ENCODE data around the gene PRICKLE3. TPM values are rescaled to one million over a fixed set of nuclear protein-coding genes. Genes with fewer than 3 reads are reported as not detected.
A peak's percentile ranks its signal among the peaks of the same experiment; 100 is the strongest.

PRICKLE3 gene
- total RNA-seq, 2 donors from 2014 or later: 7.5 to 13.2 TPM

DNA sequence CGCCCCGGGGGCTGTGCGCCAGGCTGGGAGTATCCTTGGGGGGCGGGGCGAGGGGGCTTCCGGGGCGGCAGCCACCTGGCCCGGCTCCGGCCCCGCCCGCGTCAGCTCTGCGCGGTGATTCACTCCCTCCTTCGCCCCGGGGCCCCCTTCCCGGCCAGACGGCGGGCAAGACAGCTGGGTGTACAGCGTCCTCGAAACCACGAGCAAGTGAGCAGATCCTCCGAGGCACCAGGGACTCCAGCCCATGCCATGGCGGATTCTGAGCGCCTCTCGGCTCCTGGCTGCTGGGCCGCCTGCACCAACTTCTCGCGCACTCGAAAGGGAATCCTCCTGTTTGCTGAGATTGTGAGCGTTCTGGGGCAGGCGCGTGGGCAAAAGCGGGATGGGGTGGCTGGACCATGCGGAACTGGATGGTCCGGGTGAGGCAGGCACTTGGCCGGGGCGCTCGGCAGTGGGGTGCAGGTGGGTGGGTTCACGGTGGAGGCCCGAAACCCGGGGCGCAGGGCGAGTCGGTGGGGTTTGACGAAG is 14.4 kb downstream of the PRICKLE3 start, which contains the start of gene PLP2:
PLP2 (plus strand) TSS at position 147 of the 528 bp plus-strand sequence; CDS start at position 250, 103 bp downstream.
- Histone ChIP-seq H3K27me3 (no peaks in the 10 kb centered on the region), H3K27ac (peak within 1 kb of the TSS; percentile 75 to 94 (median 85)), H3K4me1 (peaks cover 22% of the 10 kb centered on the region), H3K4me3 (peak within 1 kb of the TSS; percentile 7 to 36), H3K36me3 (replicated peaks in 1 of 2; ENCODE audit: insufficient read depth in 1 of 2, low read depth in 2 of 2) (no peaks in the 10 kb centered on the region), H3K9me3 (no peaks in the 10 kb centered on the region)
- DNase-seq (peak; percentile 53 to 71 (median 66)), ATAC-seq (peak; percentile 61)
- 1% methylated on average over 32 of the region's 46 CpGs; no CpG with 5 or more reads in 1 of the 2 donors for WGBS, 2 donors
- intact Hi-C loops (cut with DNase I): no loop called here
- peak; percentile 50 to 84 (median 72) for TF ChIP-seq POLR2A (IDR thresholded peaks at IDR 0.05)
- TF ChIP-seq, protein P1, sequence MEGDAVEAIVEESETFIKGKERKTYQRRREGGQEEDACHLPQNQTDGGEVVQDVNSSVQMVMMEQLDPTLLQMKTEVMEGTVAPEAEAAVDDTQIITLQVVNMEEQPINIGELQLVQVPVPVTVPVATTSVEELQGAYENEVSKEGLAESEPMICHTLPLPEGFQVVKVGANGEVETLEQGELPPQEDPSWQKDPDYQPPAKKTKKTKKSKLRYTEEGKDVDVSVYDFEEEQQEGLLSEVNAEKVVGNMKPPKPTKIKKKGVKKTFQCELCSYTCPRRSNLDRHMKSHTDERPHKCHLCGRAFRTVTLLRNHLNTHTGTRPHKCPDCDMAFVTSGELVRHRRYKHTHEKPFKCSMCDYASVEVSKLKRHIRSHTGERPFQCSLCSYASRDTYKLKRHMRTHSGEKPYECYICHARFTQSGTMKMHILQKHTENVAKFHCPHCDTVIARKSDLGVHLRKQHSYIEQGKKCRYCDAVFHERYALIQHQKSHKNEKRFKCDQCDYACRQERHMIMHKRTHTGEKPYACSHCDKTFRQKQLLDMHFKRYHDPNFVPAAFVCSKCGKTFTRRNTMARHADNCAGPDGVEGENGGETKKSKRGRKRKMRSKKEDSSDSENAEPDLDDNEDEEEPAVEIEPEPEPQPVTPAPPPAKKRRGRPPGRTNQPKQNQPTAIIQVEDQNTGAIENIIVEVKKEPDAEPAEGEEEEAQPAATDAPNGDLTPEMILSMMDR (IDR thresholded peaks at IDR 0.05): no peak

DNA sequence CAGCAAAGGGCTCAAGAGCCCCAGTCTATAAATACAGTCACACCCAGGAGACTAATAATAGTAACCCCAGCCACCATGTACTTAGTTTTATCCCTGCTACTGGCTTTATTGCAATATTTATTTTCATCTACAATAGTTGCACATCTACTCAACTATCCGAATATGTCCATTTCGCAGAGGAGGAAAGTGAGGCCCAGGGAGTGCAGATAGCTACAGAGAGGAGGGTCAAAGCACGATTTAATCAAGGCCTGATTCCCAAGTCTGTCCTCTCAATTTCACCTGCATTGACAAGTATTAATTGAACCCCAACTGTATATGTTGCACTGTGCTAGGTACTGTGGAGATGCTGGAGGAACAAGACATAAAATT is 18.4 kb downstream of the PRICKLE3 start:
- DNase-seq: no peak
- no peak for ATAC-seq
- peak overlapping the region; percentile 47 to 83 (median 80) for H3K27ac ChIP-seq

DNA sequence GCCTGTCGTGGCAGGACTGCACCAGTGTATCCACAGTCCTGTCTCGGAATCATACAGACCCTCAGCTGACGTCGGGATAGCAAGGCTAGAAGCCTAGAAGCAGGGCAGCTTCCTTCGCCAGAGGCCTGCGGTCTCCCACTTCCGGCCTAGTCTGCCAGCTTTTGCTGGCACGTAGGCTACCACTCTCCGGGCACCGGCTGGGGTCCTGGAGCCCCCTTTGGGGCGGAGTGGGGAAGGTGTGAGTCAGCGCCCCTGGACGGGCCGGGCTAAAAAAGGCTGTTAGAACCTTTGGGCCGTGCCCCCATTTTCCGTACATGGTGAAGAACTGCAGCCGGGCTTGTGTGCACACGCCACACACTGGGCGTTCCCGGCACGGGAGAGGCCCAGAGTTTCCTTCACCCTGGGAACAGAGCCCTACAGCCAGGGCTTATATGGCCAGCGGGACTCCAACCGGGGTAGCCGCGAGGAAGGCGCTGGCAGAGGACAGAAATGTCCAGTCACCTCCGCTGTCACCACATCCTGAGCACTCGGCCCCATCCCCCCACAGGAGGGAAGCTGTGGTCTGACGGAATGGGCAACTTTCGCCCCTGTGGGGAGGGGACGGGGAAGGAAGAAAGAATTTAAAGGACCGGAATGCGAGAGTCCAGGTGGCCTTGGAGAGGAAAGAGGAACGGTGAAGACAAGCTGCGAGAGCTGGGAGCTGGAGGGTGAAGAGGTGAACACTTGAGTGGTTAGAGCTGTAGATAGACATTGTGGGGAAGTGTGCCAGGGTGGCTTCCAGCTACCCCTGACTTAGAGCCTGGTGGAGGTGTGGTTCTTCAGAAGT is 19.0 kb downstream of the PRICKLE3 start:
- H3K27ac ChIP-seq: peak overlapping the region; percentile 47 to 83 (median 80)
- intact Hi-C loops (cut with DNase I): no loop called here
- WGBS, 2 donors: 27 to 63% methylated on average over 9 to 27 of the region's 35 CpGs
- ATAC-seq (no peak), DNase-seq (peak in 3 of 4 donors; percentile 28 to 57 (median 56))
- TF ChIP-seq POLR2A (IDR thresholded peaks at IDR 0.05): peak in 1 of 3 donors; percentile 17
- TF ChIP-seq, protein P1 (IDR thresholded peaks at IDR 0.05): no peak
- no peaks in the 10 kb centered on the region for H3K36me3 ChIP-seq (replicated peaks in 1 of 2; ENCODE audit: insufficient read depth in 1 of 2, low read depth in 2 of 2)
- H3K4me3 ChIP-seq: no peak overlapping the region
- no peaks in the 10 kb centered on the region for H3K27me3 ChIP-seq
- peaks cover 12% of the 10 kb centered on the region for H3K4me1 ChIP-seq
- no peaks in the 10 kb centered on the region for H3K9me3 ChIP-seq

More for the DNA sequence above, 18.4 kb downstream of the PRICKLE3 start:
- whole genome bisulfite sequencing, 2 donors: 70 to 77% methylated on average over 3 of the region's 3 CpGs
- intact Hi-C loops (cut with DNase I): no loop called here
- Histone ChIP-seq H3K4me1 (peaks cover 11% of the 10 kb centered on the region), H3K27me3 (no peaks in the 10 kb centered on the region), H3K4me3 (no peak overlapping the region), H3K36me3 (replicated peaks in 1 of 2; ENCODE audit: insufficient read depth in 1 of 2, low read depth in 2 of 2) (no peaks in the 10 kb centered on the region), H3K9me3 (no peaks in the 10 kb centered on the region)
- no peak for TF ChIP-seq POLR2A (IDR thresholded peaks at IDR 0.05)
- TF ChIP-seq, protein P1 (IDR thresholded peaks at IDR 0.05): no peak

DNA sequence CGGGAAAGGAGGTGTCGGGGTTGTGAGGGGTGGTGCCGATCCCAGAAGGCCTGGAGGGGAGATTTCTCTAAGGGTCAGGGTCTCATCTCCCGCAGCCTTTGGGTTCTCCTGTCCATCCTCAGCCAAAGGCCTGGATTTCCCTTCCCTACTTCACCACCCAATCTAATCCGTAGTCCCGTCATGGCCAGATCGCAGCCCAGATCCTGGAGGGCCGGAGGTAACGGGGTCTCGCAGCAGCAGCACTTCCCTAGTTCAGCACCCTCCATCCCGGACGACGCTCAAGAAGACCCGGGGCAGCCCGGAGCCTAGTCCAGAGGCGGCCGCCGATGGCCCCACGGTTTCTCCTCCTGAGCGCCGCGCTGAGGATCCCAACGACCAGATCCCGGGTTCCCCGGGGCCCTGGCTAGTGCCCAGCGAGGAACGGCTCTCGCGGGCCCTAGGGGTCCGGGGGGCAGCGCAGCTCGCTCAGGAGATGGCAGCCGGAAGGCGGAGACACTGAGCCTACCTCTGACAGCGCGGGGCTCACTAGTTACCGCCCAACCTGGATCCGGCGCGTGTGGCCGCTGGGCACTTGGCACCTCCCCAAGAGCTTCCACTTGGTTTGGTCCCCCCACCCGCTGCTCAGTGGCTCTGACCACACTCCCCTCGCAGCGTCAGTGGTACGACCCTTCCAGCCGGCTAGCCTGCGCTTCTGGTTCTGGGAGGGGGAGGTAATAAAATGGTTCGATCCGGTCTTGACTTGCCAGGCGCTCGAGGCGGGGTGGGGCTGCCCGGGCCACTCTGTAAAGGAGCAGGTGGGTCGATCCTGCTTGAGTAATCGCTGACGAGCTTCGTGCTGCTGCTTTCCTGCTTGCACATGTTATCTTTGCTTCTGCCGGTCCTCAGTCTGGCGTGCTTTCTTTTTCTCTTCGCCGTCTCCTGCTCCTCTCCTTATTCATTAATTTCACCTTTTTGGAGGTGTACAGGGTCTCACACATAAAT is 20.0 kb downstream of the PRICKLE3 start:
- intact Hi-C loops (cut with DNase I): no loop called here
- Histone ChIP-seq H3K36me3 (replicated peaks in 1 of 2; ENCODE audit: insufficient read depth in 1 of 2, low read depth in 2 of 2) (no peaks in the 10 kb centered on the region), H3K27ac (peak overlapping the region; percentile 47 to 83 (median 80)), H3K4me1 (peaks cover 19% of the 10 kb centered on the region), H3K27me3 (no peaks in the 10 kb centered on the region), H3K9me3 (no peaks in the 10 kb centered on the region), H3K4me3 (no peak overlapping the region)
- DNase-seq (peak; percentile 61 to 83 (median 77)), ATAC-seq (peak; percentile 34)
- TF ChIP-seq, protein P1 (IDR thresholded peaks at IDR 0.05): peak in 2 of 7 experiments; percentile 12 to 13
- TF ChIP-seq POLR2A (IDR thresholded peaks at IDR 0.05): peak in 2 of 3 donors; percentile 15 to 21
- whole genome bisulfite sequencing, 2 donors: 45 to 80% methylated on average over 1 to 24 of the region's 61 CpGs
